Measurements from ENCODE around the gene ZNF106.

Gene ZNF106

DNA sequence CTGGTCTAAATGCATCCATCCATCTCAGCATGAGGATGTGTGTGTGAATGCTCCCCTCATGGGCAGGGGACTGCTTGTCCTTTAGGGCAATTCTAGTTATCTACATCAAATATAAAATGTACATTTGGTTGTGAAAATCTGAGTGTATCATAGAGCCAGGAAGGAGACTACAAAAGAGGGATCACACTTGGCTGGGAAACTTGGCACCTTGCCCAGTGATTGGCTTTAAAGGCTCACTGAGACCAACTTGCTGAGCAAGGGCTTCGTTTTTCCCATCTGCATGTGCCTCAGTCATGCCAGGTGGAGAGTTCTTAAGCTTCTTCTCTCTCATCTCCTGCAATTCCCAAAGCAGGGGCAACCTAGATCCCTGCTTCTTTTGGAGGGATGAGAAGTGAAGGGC is 126.4 kb downstream of the ZNF106 start:
- DNase-seq: no peak

DNA sequence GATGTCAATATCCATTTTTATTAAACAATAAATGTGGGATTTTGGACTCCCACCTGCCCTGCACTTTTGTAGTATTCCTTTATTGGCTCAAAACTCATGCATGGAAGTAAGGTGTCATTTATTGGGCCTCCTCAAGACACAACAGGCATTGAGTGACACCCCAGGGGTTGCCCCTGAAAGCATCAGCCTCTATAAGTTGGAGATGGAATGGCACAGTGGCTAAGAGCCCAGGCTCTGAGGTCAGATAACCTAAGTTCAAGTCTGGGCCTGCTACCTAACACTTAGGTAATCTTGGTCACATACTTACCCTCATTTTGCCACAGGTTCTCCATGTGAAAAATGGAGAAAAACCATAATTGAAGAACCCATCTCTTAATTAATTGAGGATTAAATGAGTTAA is 127.0 kb downstream of the ZNF106 start:
- DNase-seq: no peak

DNA sequence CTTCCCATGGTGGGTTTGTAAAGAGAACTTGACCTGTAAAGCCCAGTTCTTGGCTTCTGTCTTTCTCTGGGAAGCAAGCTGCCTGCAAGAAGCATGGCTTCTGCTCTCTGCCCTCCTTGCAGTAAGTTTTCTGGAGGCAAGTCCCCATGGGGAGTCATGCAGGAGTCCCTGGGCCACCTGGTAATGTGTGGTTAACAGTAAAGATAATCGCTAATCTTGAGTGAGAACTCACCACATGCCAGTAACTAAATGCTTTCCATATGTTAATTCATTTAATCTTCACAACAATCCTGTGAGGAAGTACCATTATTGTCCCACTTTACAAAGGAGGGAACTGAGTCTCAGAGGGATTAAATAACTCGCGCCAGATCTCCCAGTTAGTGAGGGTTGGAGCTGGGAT is 127.5 kb downstream of the ZNF106 start:
- DNase-seq: no peak
